ENCODE results near the gene ATL3.
"Not testable (repeated sequence)": the region's sequence is repeated elsewhere in the genome, so short reads cannot be mapped to it uniquely, and the experiment has no call there.

ATL3 gene

GRCh38 chr11:63619967-63620366, 51.2 kb downstream of the ATL3 start:
- no peak for DNase-seq (ENCODE audit: low spot score)

GRCh38 chr11:63617686-63618085, 53.5 kb downstream of the ATL3 start:
- DNase-seq (ENCODE audit: low spot score): not testable (repeated sequence)

- no peak for DNase-seq (ENCODE audit: low spot score)
These were observed 54.2 kb downstream of the ATL3 start for GRCh38 chr11:63616953-63617352.

GRCh38 chr11:63614136-63614671, 57.0 kb downstream of the ATL3 start, which contains the start of gene PLAAT3:
Gene PLAAT3 (minus strand): TSS chr11:63614433. CDS start chr11:63614014, 419 bp downstream.
- peak; percentile 80 for DNase-seq (ENCODE audit: low spot score)

- DNase-seq (ENCODE audit: low spot score): peak; percentile 53
These were observed 57.5 kb downstream of the ATL3 start for GRCh38 chr11:63613517-63614135.

- DNase-seq (ENCODE audit: low spot score): no peak
These were observed 59.0 kb downstream of the ATL3 start for GRCh38 chr11:63612181-63612580.

GRCh38 chr11:63611395-63611747, 59.8 kb downstream of the ATL3 start:
- no peak for DNase-seq (ENCODE audit: low spot score)

GRCh38 chr11:63610604-63611394, 60.4 kb downstream of the ATL3 start:
- DNase-seq (ENCODE audit: low spot score): peak; percentile 55

- no peak for DNase-seq (ENCODE audit: low spot score)
These were observed 61.1 kb downstream of the ATL3 start for GRCh38 chr11:63609971-63610580.

- no peak for DNase-seq (ENCODE audit: low spot score)
These were observed 61.6 kb downstream of the ATL3 start for GRCh38 chr11:63609536-63609935.

GRCh38 chr11:63608353-63609345, 62.5 kb downstream of the ATL3 start:
- DNase-seq (ENCODE audit: low spot score): no peak

- no peak for DNase-seq (ENCODE audit: low spot score)
These were observed 68.0 kb downstream of the ATL3 start for GRCh38 chr11:63603180-63603518.

GRCh38 chr11:63602290-63603179, 68.6 kb downstream of the ATL3 start:
- DNase-seq (ENCODE audit: low spot score): not testable (repeated sequence)

GRCh38 chr11:63599211-63600122, 71.7 kb downstream of the ATL3 start:
- peak; percentile 56 for DNase-seq (ENCODE audit: low spot score)

- DNase-seq (ENCODE audit: low spot score): no peak
These were observed 72.6 kb downstream of the ATL3 start for GRCh38 chr11:63598556-63598955.

- DNase-seq (ENCODE audit: low spot score): no peak
These were observed 75.9 kb downstream of the ATL3 start for GRCh38 chr11:63595296-63595695.

- DNase-seq (ENCODE audit: low spot score): peak; percentile 46
These were observed 78.2 kb downstream of the ATL3 start for GRCh38 chr11:63592975-63593395.

GRCh38 chr11:63590024-63590788, 81.0 kb downstream of the ATL3 start:
- DNase-seq (ENCODE audit: low spot score): no peak

- DNase-seq (ENCODE audit: low spot score): no peak
These were observed 82.2 kb downstream of the ATL3 start for GRCh38 chr11:63589000-63589399.

All from iPS-NIHi11 (cell line).